HepG2 (cell line): Measurements from ENCODE around the gene KCNIP4. TPM values are rescaled to one million over a fixed set of nuclear protein-coding genes. Genes with fewer than 3 reads are reported as not detected.
A peak's percentile ranks its signal among the peaks of the same experiment; 100 is the strongest.

Source experiments
- ATAC-seq: fragments of 200-7000 bp; cut with Tn5 transposase; 3 replicates; pipeline ENCODE4 v1.9.1; 2020; ENCODE audit warnings: mild to moderate bottlenecking, moderate library complexity
- BruUV-seq: library from RNA; stranded (reverse); fragments of 400-500 nt; replicated peaks from 2 replicates; lab custom pipeline; 2021; lab: Mats Ljungman, UMichigan
- CTCF ChIA-PET: fragments of 300-600 bp; formaldehyde crosslinking; extraction: SDS; loops from one replicate; lab custom pipeline; 2021; ENCODE audit warnings: low total read pairs, inconsistent platforms, low intra/inter-chr PET ratio; lab: Yijun Ruan, JAX
- POLR2A ChIA-PET: fragments of 350-600 bp; sonication (Branson Sonifier 250); formaldehyde crosslinking; loops from one replicate; lab custom pipeline; 2020; ENCODE audit warnings: antibody characterized with exemption, inconsistent platforms; lab: Yijun Ruan, JAX
- DNase-seq: peaks from one replicate; pipeline ENCODE4 v3.0.0-alpha.2; 2015; ENCODE audit warnings: low spot score
- FAIRE-seq: peaks from 3 replicates; lab custom pipeline; 2011; peaks lifted over from hg19 to GRCh38; lab: Jason Lieb, UNC
- H2AFZ ChIP-seq: one replicate; pipeline ENCODE4 v1.6.1; 2011; ENCODE audit warnings: low read length, inconsistent platforms
- H3K27ac ChIP-seq: fragments of 300-600 bp; 3 replicates; pipeline ENCODE4 v1.8.0; 2011; ENCODE audit warnings: mixed run types, mild to moderate bottlenecking, mixed read lengths, low read length, inconsistent platforms; ENCODE audit not compliant: insufficient read depth; ENCODE audit errors: extremely low read length
- H3K27me3 ChIP-seq, 2 experiments: fragments of 200-600 bp in 1 of 2; 2 replicates in 1 of 2; 3 replicates in 1 of 2; pipeline versions ENCODE4 v1.6.0 to v1.8.0; 2011; ENCODE audit warnings: low read length in 2 of 2, mild to moderate bottlenecking in 2 of 2, moderate library complexity in 2 of 2, inconsistent platforms in 1 of 2; ENCODE audit not compliant: insufficient read depth in 2 of 2, control insufficient read depth in 1 of 2
- H3K36me3 ChIP-seq, 2 experiments: fragments of 200-600 bp in 1 of 2; replicated peaks in 1 of 2; 2 replicates in 1 of 2; 3 replicates in 1 of 2; pipeline versions ENCODE4 v1.5.1 to v1.8.0; 2011; ENCODE audit warnings: low read length in 2 of 2, inconsistent platforms in 1 of 2; ENCODE audit not compliant: insufficient read depth in 2 of 2, control insufficient read depth in 1 of 2
- H3K4me1 ChIP-seq: 2 replicates; pipeline ENCODE4 v1.5.1; 2012; ENCODE audit warnings: low read length, inconsistent platforms; ENCODE audit not compliant: insufficient read depth
- H3K4me2 ChIP-seq: 2 replicates; pipeline ENCODE4 v1.6.0; 2011; ENCODE audit warnings: low read depth, low read length, inconsistent platforms
- H3K4me3 ChIP-seq, 3 experiments: fragments of 200-600 bp in 1 of 3; sonication (generic), shearing (Covaris generic) in 1 of 3; replicated peaks in 1 of 3; 2 replicates each; pipeline ENCODE4 v1.5.1; 2011 to 2016; ENCODE audit warnings: low read length in 3 of 3, inconsistent platforms in 2 of 3, low read depth in 2 of 3, mild to moderate bottlenecking in 2 of 3, control low read depth in 1 of 3, mixed read lengths in 1 of 3; ENCODE audit not compliant: insufficient read depth in 1 of 3
- H3K79me2 ChIP-seq: one replicate; pipeline ENCODE4 v1.6.1; 2011; ENCODE audit warnings: low read length, inconsistent platforms; ENCODE audit not compliant: insufficient read depth
- H3K9ac ChIP-seq: 2 replicates; pipeline ENCODE4 v1.6.0; 2011; ENCODE audit warnings: mild to moderate bottlenecking, low read depth, low read length, inconsistent platforms; ENCODE audit not compliant: insufficient read depth
- H3K9me3 ChIP-seq: 2 replicates; pipeline ENCODE4 v1.5.1; 2012; ENCODE audit warnings: mild to moderate bottlenecking, low read length
- H4K20me1 ChIP-seq: 2 replicates; pipeline ENCODE4 v1.6.0; 2011; ENCODE audit warnings: inconsistent platforms, mild to moderate bottlenecking, low read length, moderate library complexity; ENCODE audit not compliant: insufficient read depth
- CEBPB ChIP-seq: IDR thresholded peaks from 2 replicates; pipeline ENCODE4 v1.6.1; 2011; ENCODE audit warnings: low read depth, low read length, improper control_type of control experiment, borderline replicate concordance
- CREB3 ChIP-seq: sonication (generic); formaldehyde crosslinking; IDR thresholded peaks from 2 replicates; pipeline ENCODE4 v1.5.0; 2020; ENCODE audit warnings: missing genetic modification reagents
- PBX2 ChIP-seq: IDR thresholded peaks from 2 replicates; pipeline ENCODE4 v1.6.1; 2016; ENCODE audit warnings: control low read depth
- ZNF337 ChIP-seq: sonication (generic); formaldehyde crosslinking; IDR thresholded peaks from 2 replicates; pipeline ENCODE4 v1.5.1; 2020; ENCODE audit warnings: missing genetic modification reagents, low read depth, mild to moderate bottlenecking, borderline replicate concordance
- WGBS: methylation state at CpG from one replicate; pipeline ENCODE4 v1.1.6; 2017; ENCODE audit warnings: low lambda C conversion rate; 5-methylcytosine and 5-hydroxymethylcytosine counted together
- in situ Hi-C: cut with HindIII; loops from 2 replicates; pipeline ENCODE4 v1.10.0; 2017; ENCODE audit warnings: low pct_unique_long_range_greater_than_20kb; ENCODE audit not compliant: extremely low pct_ligation_motif_present
- intact Hi-C: fragments of 100-400 bp; cut with micrococcal nuclease; formaldehyde crosslinking; loops from one replicate; pipeline ENCODE4 v1.10.0; 2022; ENCODE audit not compliant: unreplicated experiment
- polyA plus RNA-seq, 8 experiments: library from polyadenylated mRNA; depleted of rRNA in 3 of 8; stranded (reverse) in 7 of 8; unstranded in 1 of 8; fragments of >200 nt; fragmentation: Illumina TruSeq in 4 of 8; extraction: Trizol in 4 of 8; gene quantifications; 2 replicates each; pipeline versions ENCODE4 v1.2.1 to v1.2.3, GENCODE V29; 2011 to 2016; ENCODE audit warnings: low read depth in 4 of 8, missing spikeins in 1 of 8, mixed read lengths in 1 of 8; ENCODE audit not compliant: insufficient read depth in 1 of 8
- total RNA-seq, 5 experiments: library from RNA; depleted of rRNA; stranded (reverse); fragments of >200 nt; fragmentation: Illumina TruSeq; extraction: Trizol; gene quantifications; 2 replicates each; pipeline ENCODE4 v1.2.3, GENCODE V29; 2016; ENCODE audit warnings: low read depth in 1 of 5
- TF ChIP-seq, protein P1 (sequence below): sonication (generic); formaldehyde crosslinking; IDR thresholded peaks from 2 replicates; pipeline ENCODE4 v1.4.0; 2020; ENCODE audit warnings: mild to moderate bottlenecking, missing genetic modification reagents, borderline replicate concordance

The KCNIP4 gene
- total and polyA plus RNA-seq, 2 of the 13 experiments (the other 11 are each of a cell fraction or from before 2014, with no cell fraction given), result 0.09 TPM; not detected in 1

DNA sequence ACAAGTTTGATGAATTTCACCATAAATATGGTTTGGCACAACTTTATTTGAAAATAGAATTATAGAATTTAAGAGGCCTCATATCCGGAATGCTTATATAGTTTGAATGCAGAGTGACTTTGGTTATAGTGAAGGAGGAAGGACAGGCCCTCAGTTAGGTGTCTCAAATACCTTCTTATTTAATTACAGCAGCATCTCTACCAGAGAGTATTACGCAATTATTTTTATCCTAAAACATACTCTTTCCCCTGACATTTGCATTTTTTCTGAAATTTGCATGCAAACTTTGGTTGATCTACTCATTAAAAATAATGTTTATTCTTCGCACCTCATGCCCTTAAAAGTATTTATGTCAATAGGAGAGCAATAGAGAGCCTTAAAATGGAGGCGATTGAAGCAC, 942.9 kb downstream of the KCNIP4 start:
- no peak for ATAC-seq
- ChIA-PET POLR2A (no interaction called here), CTCF (no interaction called here)
- no peak overlapping the region for H3K27ac ChIP-seq
- FAIRE-seq, result no peak
- TF ChIP-seq, protein P1, sequence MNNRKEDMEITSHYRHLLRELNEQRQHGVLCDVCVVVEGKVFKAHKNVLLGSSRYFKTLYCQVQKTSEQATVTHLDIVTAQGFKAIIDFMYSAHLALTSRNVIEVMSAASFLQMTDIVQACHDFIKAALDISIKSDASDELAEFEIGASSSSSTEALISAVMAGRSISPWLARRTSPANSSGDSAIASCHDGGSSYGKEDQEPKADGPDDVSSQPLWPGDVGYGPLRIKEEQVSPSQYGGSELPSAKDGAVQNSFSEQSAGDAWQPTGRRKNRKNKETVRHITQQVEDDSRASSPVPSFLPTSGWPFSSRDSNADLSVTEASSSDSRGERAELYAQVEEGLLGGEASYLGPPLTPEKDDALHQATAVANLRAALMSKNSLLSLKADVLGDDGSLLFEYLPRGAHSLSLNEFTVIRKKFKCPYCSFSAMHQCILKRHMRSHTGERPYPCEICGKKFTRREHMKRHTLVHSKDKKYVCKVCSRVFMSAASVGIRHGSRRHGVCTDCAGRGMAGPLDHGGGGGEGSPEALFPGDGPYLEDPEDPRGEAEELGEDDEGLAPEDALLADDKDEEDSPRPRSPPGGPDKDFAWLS, result no peak
- TF ChIP-seq CEBPB, result peak; percentile 48; the same call in 1 of the 2 replicates
- TF ChIP-seq ZNF337 (CRISPR knock-in tag), result no peak
- no peak for TF ChIP-seq PBX2
- no peak for TF ChIP-seq CREB3 (CRISPR knock-in tag)
- intact Hi-C loops (no loop called here), in situ Hi-C loops (no loop called here)
- no peaks in the 10 kb centered on the region for H3K27me3 ChIP-seq
- H3K4me1 ChIP-seq, result no peaks in the 10 kb centered on the region
- 24% methylated on average over 4 of the region's 4 CpGs for WGBS
- no peak overlapping the region for H3K4me2 ChIP-seq
- H4K20me1 ChIP-seq, result no peaks in the 10 kb centered on the region
- BruUV-seq, result no TSS peak
- no peak overlapping the region for H3K4me3 ChIP-seq
- no peaks in the 10 kb centered on the region for H3K36me3 ChIP-seq
- H3K79me2 ChIP-seq, result no peaks in the 10 kb centered on the region
- H3K9me3 ChIP-seq, result peaks cover 9% of the 10 kb centered on the region; the same call in 1 of the 2 replicates
- no peak for DNase-seq
- no peak overlapping the region for H3K9ac ChIP-seq
- H2AFZ ChIP-seq, result no peak overlapping the region
